ENCODE measurements around the gene MRPS18A. TPM values are rescaled to one million over a fixed set of nuclear protein-coding genes. Genes with fewer than 3 reads are reported as not detected.

MRPS18A gene
- total and polyA plus RNA-seq, 2 of the 13 experiments (the other 11 are each of a cell fraction or from before 2014, with no cell fraction given) = 87.8 to 89.1 TPM

GRCh38 chr6:43635387-43636307 is 51.9 kb downstream of the MRPS18A start, which contains the start of gene MAD2L1BP (continued):
- TF ChIP-seq SNAPC4 (CRISPR knock-in tag; IDR thresholded peaks at IDR 0.05) (peak; percentile 85), KAT7 (CRISPR knock-in tag; IDR thresholded peaks at IDR 0.05; ENCODE audit: borderline replicate concordance) (peak; percentile 96), RARG (CRISPR knock-in tag; IDR thresholded peaks at IDR 0.05; ENCODE audit: low read depth) (no peak), SMAD9 (CRISPR knock-in tag; IDR thresholded peaks at IDR 0.05) (no peak; the same call in 1 of the 2 replicates), HMG20B (CRISPR knock-in tag; conservative IDR thresholded peaks at IDR 0.05) (peak; percentile 81), ZFP41 (CRISPR knock-in tag; IDR thresholded peaks at IDR 0.05; ENCODE audit: borderline replicate concordance) (0 out of 2 replicates have a peak, but pooled peaks have one; percentile 91), NR2F2 (IDR thresholded peaks at IDR 0.05; ENCODE audit: borderline replicate concordance, low read depth) (peak; percentile 36; the same call in 1 of the 2 replicates), ZNF367 (CRISPR knock-in tag; IDR thresholded peaks at IDR 0.05; ENCODE audit: borderline replicate concordance) (no peak), ZNF775 (CRISPR knock-in tag; IDR thresholded peaks at IDR 0.05; ENCODE audit: borderline replicate concordance) (peak; percentile 74; the same call in 1 of the 2 replicates), KMT2B (CRISPR knock-in tag; IDR thresholded peaks at IDR 0.05) (peak; percentile 90), ZNF121 (CRISPR knock-in tag; IDR thresholded peaks at IDR 0.05) (0 out of 2 replicates have a peak, but pooled peaks have one; percentile 27), ZNF441 (CRISPR knock-in tag; IDR thresholded peaks at IDR 0.05; ENCODE audit: borderline replicate concordance) (peak; percentile 50; the same call in 1 of the 2 replicates), ZNF788 (CRISPR knock-in tag; IDR thresholded peaks at IDR 0.05; ENCODE audit: borderline replicate concordance) (peak; percentile 95), TEAD3 (CRISPR knock-in tag; optimal IDR thresholded peaks at IDR 0.05; ENCODE audit: borderline replicate concordance) (no peak), ERF (CRISPR knock-in tag; IDR thresholded peaks at IDR 0.05) (peak; percentile 97)
- TF ChIP-seq, protein P1, sequence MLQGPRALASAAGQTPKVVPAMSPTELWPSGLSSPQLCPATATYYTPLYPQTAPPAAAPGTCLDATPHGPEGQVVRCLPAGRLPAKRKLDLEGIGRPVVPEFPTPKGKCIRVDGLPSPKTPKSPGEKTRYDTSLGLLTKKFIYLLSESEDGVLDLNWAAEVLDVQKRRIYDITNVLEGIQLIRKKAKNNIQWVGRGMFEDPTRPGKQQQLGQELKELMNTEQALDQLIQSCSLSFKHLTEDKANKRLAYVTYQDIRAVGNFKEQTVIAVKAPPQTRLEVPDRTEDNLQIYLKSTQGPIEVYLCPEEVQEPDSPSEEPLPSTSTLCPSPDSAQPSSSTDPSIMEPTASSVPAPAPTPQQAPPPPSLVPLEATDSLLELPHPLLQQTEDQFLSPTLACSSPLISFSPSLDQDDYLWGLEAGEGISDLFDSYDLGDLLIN (CRISPR knock-in tag; IDR thresholded peaks at IDR 0.05; ENCODE audit: borderline replicate concordance) = peak; percentile 53; the same call in 1 of the 2 replicates
- TF ChIP-seq, protein P2, sequence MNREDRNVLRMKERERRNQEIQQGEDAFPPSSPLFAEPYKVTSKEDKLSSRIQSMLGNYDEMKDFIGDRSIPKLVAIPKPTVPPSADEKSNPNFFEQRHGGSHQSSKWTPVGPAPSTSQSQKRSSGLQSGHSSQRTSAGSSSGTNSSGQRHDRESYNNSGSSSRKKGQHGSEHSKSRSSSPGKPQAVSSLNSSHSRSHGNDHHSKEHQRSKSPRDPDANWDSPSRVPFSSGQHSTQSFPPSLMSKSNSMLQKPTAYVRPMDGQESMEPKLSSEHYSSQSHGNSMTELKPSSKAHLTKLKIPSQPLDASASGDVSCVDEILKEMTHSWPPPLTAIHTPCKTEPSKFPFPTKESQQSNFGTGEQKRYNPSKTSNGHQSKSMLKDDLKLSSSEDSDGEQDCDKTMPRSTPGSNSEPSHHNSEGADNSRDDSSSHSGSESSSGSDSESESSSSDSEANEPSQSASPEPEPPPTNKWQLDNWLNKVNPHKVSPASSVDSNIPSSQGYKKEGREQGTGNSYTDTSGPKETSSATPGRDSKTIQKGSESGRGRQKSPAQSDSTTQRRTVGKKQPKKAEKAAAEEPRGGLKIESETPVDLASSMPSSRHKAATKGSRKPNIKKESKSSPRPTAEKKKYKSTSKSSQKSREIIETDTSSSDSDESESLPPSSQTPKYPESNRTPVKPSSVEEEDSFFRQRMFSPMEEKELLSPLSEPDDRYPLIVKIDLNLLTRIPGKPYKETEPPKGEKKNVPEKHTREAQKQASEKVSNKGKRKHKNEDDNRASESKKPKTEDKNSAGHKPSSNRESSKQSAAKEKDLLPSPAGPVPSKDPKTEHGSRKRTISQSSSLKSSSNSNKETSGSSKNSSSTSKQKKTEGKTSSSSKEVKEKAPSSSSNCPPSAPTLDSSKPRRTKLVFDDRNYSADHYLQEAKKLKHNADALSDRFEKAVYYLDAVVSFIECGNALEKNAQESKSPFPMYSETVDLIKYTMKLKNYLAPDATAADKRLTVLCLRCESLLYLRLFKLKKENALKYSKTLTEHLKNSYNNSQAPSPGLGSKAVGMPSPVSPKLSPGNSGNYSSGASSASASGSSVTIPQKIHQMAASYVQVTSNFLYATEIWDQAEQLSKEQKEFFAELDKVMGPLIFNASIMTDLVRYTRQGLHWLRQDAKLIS (CRISPR knock-in tag; IDR thresholded peaks at IDR 0.05) = no peak
- TF ChIP-seq, protein P3, sequence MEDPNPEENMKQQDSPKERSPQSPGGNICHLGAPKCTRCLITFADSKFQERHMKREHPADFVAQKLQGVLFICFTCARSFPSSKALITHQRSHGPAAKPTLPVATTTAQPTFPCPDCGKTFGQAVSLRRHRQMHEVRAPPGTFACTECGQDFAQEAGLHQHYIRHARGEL (CRISPR knock-in tag; IDR thresholded peaks at IDR 0.05) = peak; percentile 51; the same call in 1 of the 2 replicates

Measured in HepG2 (cell line).